ENCODE data around the gene MICU1.

GRCh38 chr10:72557362-72557761, 68.5 kb downstream of the MICU1 start:
- TF ChIP-seq POLR2AphosphoS5 (IDR thresholded peaks at IDR 0.05; ENCODE audit: low read depth, low read length) (no peak), POLR2A (IDR thresholded peaks at IDR 0.05; ENCODE audit: low read depth, low read length) (no peak)
